ENCODE results near the gene JADE3.
A peak's percentile ranks its signal among the peaks of the same experiment; 100 is the strongest.
"Not testable (repeated sequence)": the region's sequence is repeated elsewhere in the genome, so short reads cannot be mapped to it uniquely, and the experiment has no call there.

The JADE3 gene

DNA sequence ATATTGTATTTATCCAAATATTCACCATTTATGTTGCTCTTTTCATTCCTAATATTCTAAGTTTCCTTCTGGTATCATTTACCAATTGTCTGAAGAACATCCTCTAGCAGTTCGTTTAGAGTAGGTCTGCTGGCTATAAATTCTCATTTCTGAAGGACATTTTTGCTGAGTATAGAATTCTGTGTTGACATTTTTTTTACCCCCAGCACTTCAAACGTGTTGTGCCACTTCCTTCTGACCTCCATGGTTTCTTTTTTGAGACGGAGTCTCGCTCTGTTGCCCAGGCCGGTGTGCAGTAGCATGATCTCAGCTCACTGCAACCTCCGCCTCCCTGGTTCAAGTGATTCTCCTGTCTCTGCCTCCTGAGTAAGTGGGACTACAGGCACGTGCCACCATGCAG, 26.4 kb downstream of the JADE3 start:
- no peak for DNase-seq

DNA sequence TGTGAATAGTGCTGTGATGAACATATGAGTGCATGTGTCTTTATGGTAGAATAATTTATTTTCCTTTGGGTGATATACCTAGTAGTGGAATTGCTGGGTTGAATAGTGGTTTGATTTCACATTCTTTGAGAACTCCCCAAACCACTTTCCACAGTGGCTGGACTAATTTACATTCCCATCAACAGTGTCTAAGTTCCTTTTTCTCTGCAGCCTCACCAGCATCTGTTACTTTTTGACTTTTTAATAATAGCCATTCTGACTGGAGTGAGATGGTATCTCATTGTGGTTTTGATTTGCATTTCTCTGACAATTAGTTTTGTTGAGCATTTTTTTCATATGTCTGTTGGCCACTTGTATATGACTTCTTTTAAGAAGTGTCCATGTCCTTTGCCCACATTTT, 29.1 kb downstream of the JADE3 start:
- no peak for DNase-seq

DNA sequence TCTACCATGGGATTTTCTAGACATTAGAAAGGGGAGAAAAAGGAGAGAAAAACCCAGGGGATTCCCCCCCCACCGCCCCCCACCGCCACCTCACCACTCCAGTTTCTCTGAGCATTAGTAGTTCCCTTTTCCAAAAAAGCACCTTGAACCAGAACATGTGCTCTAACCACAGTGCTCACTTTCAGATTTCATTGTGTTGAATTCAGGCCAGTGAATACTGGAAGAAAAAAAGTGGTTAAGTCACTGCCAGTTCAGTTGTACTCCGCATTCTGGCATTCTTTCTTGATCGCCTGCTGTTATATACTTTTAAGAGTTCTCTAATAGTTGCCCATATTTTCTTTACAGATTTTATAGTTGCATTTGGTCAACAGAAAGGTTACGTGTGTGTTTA, 40.9 kb downstream of the JADE3 start:
- DNase-seq = no peak

DNA sequence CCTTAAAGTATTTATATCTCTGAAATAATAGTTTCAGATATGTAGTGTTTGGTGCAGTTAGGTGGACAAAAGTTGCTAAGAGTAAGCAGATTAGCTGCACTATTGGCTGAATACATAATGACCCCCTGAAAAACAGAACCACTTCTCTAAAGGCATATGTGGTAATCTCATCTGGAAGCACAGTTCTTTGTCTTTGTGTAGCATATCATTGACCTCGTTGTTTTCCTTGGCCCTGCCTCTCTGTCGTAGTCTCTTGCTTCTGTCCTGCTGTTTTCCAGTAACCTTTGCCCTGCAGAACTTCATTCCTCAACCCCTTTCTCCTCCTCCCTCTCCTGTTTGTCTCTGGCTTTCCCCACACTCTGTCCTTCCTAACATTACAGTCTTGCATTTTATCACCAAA, 41.4 kb downstream of the JADE3 start:
- no peak for DNase-seq

DNA sequence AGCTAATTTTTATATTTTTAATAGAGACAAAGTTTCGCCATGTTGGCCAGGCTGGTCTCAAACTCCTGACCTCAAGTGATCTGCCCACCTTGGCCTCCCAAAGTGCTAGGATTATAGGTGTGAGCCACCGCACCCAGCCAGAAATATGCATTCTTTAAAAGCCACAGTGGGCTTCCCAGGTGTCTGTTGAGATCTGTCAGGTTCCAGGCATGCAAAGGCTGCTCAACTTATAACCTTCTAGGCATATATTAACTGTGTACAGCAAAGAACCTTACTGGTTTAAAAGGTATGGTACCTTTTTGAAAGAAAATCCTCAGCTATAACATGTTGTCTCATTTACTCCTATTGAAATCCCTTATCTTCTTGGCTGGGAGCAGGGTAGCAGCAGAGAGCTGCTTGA, 42.5 kb downstream of the JADE3 start:
- no peak for DNase-seq

DNA sequence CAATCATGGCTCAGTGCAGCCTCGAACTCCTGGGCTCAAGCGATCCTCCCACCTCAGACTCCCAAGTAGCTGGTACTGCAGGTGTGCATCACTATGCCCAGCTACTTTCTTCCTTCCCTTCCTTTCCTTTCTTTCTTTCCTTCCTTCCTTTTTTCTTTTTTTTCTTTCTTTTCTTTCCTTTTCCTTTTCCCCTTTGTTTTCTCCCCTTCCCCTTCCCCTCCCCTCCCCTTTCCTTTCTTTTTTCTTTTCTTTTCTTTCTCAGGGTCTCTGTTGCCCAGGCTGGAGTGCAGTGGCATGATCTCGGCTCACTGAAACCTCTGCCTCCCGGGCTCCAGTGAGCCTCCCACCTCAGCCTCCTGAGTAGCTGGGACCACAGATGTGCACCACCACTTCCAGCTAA, 44.4 kb downstream of the JADE3 start:
- not testable (repeated sequence) for DNase-seq

DNA sequence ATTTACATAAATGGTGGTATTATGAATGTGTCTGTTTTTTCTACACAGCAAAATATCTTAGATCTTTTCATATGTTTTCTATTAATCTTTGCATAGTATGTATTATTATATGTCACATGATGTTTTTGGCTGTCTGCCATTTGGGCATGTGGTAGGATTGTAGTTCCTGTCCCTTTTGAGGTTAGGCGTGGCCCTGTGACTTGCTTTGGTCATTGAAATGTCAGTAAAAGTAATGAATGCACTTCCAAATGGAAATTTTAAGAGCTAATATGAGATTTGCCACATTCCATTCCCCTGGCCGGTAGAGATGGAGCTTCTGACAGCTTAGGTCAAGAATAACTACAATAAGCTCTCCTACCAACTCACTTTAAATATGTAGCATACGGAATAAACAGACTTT, 45.1 kb downstream of the JADE3 start:
- DNase-seq = no peak

DNA sequence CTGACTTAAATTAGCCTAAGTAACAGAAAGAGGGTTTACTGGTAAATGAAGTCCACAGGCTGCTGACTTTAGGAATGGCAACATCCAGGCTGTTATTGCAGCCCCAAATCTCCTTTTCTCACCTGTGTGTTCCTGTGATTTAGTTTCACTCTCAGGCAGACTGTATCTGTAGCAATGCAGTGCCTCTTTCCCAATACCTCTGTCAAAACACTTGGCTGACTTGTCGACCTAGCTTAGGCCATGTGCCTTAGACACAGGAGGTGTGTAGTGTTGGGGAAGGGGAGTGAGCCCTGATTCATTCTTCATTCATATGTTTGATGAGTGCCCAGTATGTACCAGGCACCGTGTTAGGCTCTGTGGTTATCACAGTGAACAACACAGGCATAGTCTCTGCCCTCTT, 46.9 kb downstream of the JADE3 start:
- DNase-seq = no peak

DNA sequence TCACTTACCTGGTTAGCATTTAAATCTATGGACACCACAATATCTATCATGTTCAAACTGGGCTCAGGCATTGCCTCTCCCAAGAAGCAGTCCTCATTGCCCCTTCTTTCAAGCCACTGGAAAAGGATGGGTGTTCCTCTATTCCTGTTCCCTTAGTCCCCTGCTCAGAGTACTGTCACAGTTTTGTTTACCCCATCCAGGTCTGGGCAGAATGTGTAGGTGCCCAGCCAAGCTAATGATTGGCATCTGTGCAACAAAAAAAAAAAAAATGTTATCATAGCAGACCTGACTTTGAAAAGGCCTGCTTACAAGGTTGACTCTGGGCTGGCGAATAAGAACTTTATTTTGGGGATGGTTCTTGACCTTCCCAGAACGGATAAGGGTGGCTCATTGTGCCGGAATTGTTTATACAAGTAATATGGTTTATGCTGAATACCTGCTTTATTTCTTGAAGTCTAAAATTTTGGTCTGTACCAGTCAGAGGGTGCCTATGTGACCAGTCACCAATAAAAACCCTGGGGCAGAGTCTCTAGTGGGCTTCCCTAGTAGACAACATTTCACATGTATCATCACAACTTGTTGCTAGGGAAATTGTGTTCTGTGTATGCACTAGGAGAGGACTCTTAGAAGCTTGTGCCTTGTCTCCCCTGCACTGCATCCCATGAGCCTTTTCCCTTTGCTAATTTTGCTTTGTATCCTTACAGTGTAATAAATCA, 47.9 kb downstream of the JADE3 start:
- DNase-seq = no peak

DNA sequence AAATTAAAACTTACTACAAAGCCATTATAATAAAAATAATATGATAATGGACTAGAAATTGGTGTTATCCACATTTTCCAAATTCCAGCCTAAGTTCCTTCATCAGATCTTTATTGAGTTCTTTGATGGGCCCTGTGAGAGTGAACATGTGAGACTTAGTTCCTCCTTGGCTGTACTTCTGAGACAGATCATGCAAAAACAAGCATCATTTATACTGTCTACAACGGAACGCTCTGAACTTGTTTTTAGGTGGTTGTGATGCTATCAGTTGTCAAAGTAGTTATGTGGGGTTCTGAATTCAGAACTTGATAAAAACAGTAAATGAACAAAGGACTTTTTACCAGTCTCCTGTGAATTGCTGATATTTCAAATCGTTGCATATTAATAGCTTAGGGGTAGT, 48.9 kb downstream of the JADE3 start:
- DNase-seq = no peak

DNA sequence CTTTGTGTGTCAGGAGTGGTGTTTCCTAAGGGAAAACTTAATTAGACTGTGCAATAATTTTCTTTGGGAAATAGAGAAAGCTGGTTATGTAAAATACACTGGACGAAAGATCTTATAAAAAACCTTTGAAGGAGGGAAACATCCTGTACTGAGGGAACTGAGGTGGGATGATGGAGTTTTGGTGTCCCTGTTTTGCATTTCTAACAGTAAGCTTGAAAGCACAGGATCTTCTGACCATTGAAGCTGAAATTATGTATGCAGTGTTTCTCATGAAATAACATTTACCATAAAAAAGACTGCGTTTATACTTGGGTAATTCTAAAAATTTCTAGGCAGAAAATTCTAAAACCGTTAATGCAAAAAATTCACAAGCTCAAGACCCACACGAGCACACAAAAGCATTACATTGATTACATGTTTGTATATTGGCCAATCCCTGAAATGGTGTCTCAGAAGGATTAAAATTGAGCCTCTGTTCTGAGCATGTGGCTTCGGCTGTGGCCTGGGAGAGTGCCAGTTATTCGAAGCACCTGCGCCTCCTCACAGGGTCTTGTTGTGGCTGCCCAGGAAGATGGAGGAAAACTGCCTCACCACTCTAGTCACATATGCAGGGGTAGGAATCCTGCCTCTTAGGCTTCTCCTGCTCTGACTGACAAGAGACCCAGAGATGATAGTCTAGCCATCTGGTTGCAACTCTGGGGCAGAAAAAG, 49.5 kb downstream of the JADE3 start:
- no peak for DNase-seq

DNA sequence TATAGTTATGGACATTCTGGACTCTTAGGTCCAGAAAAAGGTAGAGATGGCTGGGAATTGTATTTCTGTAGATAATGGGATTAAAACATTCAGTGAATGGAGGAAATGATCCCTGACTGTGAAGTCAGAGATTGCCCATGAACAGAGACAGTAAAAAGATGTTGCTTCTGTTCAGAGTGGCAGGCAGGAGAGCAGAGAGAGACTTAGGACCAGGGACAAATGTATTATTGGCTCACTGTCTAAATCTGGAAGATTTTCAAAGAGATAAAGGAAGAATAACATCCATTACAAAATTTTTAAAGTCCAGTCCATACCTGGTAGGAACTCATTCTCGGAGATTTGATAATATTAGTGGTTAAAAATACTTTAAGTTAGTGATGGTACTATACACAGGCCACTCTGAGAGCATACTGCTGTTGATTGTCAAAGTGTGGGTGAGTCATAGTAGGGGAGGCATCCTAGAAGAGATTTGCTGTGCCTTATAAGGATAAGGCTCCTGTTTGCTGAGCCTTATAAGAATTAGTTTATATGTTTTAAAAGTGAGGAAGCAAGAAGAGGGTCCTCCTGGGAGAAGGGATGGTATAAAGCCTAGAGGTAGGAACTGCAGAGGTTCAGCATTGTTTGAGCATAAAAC, 53.0 kb downstream of the JADE3 start:
- no peak for DNase-seq

DNA sequence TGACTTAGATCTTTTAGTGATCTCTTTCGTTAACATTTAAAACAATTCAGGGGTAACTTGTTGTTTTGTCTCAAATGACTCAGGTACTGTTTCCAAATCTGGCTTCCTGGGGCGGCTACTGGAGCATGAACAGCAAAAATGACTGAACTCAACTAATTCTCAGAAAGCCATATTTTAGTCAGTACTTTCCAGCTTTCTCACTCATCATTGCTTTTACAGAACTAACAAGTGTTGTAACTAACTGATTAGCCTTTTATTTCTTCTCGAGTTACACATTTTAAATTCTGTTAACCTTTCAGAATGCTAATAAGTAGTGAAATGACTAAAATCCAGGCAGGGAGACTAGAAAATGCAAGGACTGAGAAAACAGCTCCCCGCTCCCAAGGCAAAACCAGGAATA, 55.3 kb downstream of the JADE3 start:
- no peak for DNase-seq

DNA sequence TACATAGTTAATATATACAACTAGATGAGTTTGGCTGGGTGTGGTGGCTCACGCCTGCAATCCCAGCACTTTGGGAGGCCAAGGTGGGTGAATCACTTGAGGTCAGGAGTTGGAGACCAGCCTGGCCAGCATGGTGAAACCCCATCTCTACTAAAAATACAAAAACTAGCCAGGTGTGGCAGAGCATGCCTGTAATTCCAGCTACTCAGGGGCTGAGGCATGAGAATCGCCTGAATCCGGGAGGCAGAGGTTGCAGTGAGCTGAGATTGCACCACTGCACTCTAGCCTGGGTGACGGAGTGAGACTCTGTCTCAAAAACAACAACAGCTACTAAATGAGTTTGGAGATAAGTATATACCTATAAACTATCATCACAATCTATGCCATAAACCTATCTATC, 64.8 kb downstream of the JADE3 start:
- not testable (repeated sequence) for DNase-seq

DNA sequence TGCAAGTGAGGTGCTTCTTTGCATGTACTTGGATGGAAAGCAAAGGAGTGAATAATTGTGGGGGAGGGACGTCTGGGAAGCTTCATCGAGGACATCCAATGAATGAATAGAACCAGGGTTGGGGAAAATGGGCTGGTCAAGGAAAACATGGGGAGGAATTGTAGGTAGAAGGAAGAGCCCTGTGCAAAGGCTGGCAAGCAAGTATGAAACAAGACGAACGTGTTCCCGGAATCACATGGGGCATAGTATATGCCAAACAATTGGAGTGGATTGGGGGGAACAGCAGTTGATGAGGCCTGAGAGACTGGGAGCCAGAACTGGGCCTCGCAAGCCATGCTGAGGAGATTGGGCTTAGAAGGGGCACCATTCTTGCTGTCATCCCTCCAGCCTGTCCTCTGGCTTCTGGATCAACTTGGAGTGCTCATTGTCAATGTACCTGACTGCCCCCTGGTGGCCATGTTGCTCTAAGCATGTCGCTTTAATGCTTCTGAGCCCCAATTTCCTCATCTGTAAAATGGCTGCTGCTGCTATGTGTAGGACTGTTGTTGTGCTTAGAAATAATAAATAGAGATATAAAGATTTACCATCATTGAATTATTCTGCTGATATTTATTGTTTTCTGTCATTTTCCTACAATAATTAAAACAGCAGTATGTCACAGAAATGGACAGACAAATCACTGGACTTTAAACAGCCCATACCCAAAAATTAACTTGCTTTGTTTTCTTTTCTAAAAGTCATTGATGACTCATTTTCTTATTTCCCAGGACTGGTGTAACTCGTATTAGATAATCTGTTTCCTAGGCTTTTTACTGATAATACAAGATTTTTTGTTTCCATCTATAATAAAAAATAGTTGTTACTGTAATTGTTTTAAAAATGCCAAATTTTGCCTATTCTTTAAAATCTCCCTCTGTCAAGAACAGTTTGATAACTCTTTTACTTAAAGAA, 66.4 kb downstream of the JADE3 start:
- peak; percentile 25 for DNase-seq

DNA sequence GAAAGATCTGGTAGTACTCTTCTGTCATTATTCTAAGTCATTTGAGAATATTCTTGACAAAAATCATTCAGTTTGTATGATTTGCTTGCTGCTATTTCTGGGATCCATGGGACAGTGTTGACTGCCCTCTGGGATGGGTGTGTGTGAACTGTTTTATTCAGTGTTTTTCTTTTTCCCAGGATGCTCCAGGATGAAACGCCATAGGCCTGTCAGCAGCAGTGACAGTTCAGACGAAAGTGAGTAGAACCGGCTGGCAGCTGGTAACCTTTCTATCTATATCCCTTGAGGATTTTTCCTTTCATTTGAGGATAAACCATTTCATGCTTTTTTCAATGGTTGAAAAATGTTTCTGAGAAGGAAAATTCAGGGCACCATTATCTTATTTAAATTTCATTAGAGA, 72.5 kb downstream of the JADE3 start:
- DNase-seq = no peak

DNA sequence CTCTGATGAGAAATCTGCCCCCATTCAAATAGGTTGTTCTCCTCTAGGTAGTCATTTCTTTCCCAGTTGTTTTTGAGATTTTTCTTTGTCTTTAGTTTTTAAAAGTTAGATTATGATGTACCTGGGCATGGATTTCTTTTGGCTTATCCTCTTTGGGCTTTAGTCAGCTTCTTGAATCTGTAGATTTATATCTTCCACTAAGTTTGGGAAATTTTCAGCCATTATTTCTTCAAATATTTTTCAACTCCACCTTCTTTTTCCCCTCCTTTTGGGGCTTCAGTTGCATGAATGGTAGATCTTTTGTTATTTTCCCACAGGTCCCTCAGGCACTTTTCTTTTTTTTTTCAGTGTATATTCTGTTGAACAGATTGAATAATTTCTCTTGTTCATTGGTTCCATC, 77.3 kb downstream of the JADE3 start:
- DNase-seq = no peak

DNA sequence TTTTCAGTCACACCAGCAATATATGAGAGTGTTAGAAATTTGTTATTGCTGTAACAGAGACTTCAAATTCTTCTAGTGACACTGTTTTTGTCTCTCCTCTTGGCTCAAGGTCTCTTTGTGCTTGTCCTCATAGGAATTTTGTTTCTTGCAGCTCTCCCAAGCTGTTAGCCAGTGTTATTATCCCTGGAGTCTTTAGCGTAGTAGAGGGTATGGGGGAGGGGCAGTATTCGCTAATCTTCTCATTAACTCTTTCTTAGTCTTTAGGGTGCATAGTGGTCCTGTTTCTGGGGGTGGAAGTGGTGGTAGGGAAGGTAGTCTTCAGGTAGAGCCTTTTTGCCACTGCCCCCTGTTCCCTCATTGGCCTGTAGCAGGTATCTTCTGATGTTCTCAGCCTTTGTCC, 79.4 kb downstream of the JADE3 start:
- no peak for DNase-seq

DNA sequence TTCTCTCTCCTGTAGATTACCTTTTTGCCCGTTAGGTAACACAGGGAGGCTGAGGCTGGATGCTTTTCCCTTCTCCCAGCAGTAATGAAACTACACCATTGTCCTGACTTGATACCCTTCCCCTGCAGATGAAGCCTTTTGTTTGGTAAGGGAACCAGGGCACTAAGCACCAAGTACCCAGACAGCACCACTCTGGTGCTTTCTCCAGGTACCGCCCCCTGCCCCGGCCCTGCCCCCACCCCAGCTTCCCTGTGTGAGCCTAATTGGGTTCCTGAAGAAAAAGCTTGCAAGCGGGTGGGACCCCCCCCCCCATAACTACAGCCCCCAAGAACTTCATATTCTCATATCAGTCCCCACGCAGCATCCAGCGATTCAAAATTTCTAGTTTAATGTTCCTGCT, 79.8 kb downstream of the JADE3 start:
- no peak for DNase-seq

DNA sequence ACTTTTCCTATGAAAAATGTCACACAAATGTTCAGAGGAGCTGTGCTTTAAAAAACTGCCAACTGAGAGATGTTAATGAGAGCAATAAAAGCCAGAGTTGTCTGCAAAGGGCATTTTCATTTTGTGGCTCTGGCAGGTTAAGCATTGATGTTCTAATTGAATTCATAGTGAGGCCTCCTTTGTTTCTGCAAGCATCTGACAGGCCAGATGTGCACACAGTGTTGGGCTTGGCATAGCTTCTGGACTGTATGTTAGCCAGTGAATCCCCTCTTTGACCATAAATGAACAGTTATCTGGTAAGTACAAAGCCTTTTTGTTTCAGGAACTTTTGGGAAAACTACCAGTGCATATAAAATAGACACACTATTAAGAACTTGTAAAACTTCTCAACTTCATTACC, 81.9 kb downstream of the JADE3 start:
- DNase-seq = no peak

DNA sequence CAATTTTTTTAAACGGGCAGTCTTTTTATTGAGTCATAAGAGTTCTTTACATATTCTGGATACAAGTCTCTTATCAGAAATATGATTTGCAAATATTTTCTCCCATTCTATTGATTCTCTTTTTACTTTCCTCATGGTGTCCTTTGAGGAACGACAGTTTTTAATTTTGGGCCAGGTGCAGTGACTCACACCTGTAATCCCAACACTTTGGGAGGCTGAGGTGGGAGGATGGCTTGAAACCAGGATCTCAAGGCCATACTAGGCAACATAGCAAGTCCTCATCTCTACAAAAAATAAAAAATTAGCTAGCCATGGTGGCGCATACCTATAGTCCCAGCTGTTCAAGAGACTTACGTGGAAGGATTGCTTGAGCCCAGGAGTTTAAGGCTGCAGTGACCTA, 99.9 kb downstream of the JADE3 start:
- no peak for DNase-seq

DNA sequence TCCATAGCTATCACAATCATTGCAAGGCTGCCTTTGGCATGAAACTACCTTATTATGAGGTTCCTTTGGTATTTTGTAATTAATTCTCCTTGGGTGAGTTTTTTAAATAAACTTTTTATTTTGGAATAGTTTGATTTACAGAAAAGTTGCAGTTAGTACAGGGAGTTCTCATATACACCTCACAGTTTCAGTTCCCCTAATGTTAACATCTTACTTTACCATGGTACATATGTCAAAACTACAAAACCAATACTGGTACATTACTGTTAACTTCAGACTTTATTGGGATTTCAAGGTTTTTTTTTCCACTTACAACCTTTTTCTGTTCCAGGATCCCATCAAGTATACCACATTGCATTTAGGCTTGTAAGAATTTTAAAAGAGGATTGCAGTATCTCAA, 114.0 kb downstream of the JADE3 start:
- DNase-seq = no peak

DNA sequence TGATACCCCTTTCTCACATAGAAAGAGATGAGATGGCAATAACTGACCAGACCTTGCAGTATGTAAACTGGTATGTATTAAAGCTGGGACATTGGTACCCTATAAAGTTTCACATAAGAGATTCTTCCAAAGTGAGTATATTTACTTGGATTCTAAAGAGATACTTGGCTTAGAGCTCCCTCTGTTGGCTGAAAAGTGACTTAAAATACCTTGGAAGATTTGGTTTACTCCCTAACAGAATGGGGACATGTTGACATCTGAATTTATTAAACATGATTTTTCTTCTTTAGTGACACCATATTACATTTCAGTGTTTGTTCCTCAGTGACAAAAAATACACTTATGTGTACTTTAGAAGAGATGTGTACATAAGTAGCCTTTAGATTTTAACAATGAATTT, 118.1 kb downstream of the JADE3 start:
- no peak for DNase-seq

Data from effector CD8-positive, alpha-beta T cell (primary cell).